OCI-LY7 (cell line): ENCODE measurements around the gene GUCY1A2. TPM values are rescaled to one million over a fixed set of nuclear protein-coding genes. Genes with fewer than 3 reads are reported as not detected.

Source experiments
- BruUV-seq: library from RNA; stranded (reverse); fragments of 400-500 nt; replicated peaks from 2 replicates; lab custom pipeline; 2021; lab: Mats Ljungman, UMichigan
- CTCF ChIA-PET: fragments of 300-600 bp; sonication (Branson Sonifier 250); formaldehyde crosslinking; loops from one replicate; lab custom pipeline; 2022; ENCODE audit warnings: antibody characterized with exemption; ENCODE audit not compliant: unreplicated experiment; lab: Charles Lee
- POLR2A ChIA-PET: fragments of 300-600 bp; sonication (Branson Sonifier 250); formaldehyde crosslinking; loops from one replicate; lab custom pipeline; 2022; ENCODE audit warnings: antibody characterized with exemption; lab: Charles Lee
- DNase-seq: peaks from one replicate; pipeline ENCODE4 v3.0.0-alpha.2; 2015; ENCODE audit warnings: low spot score
- H2AFZ ChIP-seq: fragments of 200-600 bp; sonication (generic), shearing (Covaris generic); 2 replicates; pipeline ENCODE4 v1.6.1; 2014; ENCODE audit warnings: mild to moderate bottlenecking, antibody characterized with exemption, low read length, moderate library complexity
- H3K27ac ChIP-seq: fragments of 200-600 bp; sonication (generic); 2 replicates; pipeline ENCODE4 v1.5.1; 2014; ENCODE audit warnings: mixed run types, low read depth, mild to moderate bottlenecking, moderate library complexity, low read length, inconsistent platforms; ENCODE audit not compliant: poor library complexity, severe bottlenecking
- H3K36me3 ChIP-seq: fragments of 200-600 bp; sonication (generic); 2 replicates; pipeline ENCODE4 v1.6.1; 2014; ENCODE audit warnings: mild to moderate bottlenecking, antibody characterized with exemption, low read length, moderate library complexity, mixed read lengths; ENCODE audit not compliant: insufficient read depth
- H3K4me1 ChIP-seq: fragments of 200-600 bp; sonication (generic); 2 replicates; pipeline ENCODE4 v1.5.1; 2014; ENCODE audit warnings: mild to moderate bottlenecking, low read length; ENCODE audit not compliant: insufficient read depth, poor library complexity, severe bottlenecking
- H3K4me2 ChIP-seq: fragments of 200-600 bp; sonication (generic); 2 replicates; pipeline ENCODE4 v1.6.1; 2014; ENCODE audit warnings: mild to moderate bottlenecking, low read length
- H3K4me3 ChIP-seq: fragments of 200-600 bp; sonication (generic); 2 replicates; pipeline ENCODE4 v1.5.1; 2014; ENCODE audit warnings: mild to moderate bottlenecking, low read depth, low read length; ENCODE audit not compliant: poor library complexity, severe bottlenecking
- H3K79me2 ChIP-seq: fragments of 200-600 bp; sonication (generic); 2 replicates; pipeline ENCODE4 v1.6.1; 2016; ENCODE audit warnings: low read depth, mild to moderate bottlenecking, low read length, moderate library complexity, mixed read lengths; ENCODE audit not compliant: insufficient read depth
- H3K9me2 ChIP-seq: fragments of 200-600 bp; sonication (generic); 2 replicates; pipeline ENCODE4 v1.6.1; 2016; ENCODE audit warnings: mild to moderate bottlenecking, low read length, mixed read lengths; ENCODE audit not compliant: insufficient read depth
- H3K9me3 ChIP-seq: fragments of 200-600 bp; sonication (generic); 2 replicates; pipeline ENCODE4 v1.6.1; 2014; ENCODE audit warnings: mild to moderate bottlenecking, mixed run types, low read length, mixed read lengths
- H4K20me1 ChIP-seq: fragments of 200-600 bp; sonication (generic); 2 replicates; pipeline ENCODE4 v1.6.1; 2014; ENCODE audit warnings: mild to moderate bottlenecking, antibody characterized with exemption, low read length, moderate library complexity, mixed read lengths; ENCODE audit not compliant: insufficient read depth
- CTCF ChIP-seq: fragments of 200-600 bp; sonication (generic); conservative IDR thresholded peaks from 2 replicates; pipeline ENCODE4 v1.5.1; 2014; ENCODE audit warnings: mild to moderate bottlenecking, antibody characterized with exemption, low read length, moderate library complexity, mixed read lengths
- EZH2phosphoT487 ChIP-seq: fragments of 200-600 bp; sonication (generic); IDR thresholded peaks from 2 replicates; pipeline ENCODE4 v1.6.1; 2018; ENCODE audit warnings: low read depth, borderline replicate concordance, mild to moderate bottlenecking, mixed run types, antibody characterized with exemption, low read length, moderate library complexity, mixed read lengths
- intact Hi-C: fragments of 100-400 bp; cut with micrococcal nuclease; formaldehyde crosslinking; loops from one replicate; pipeline ENCODE4 v1.10.0; 2022; ENCODE audit not compliant: unreplicated experiment
- total RNA-seq, 2 experiments: library from RNA; depleted of rRNA in 1 of 2; stranded (reverse); fragments of >200 nt in 1 of 2; shearing (Covaris generic) in 1 of 2; gene quantifications; 2 replicates each; pipeline ENCODE4 v1.2.3, GENCODE V29; 2014 to 2022

The GUCY1A2 gene
- total RNA-seq, 2 experiments from 2014 or later, result under 0.01 TPM; not detected in 1

GRCh38 chr11:106813806-106814205 is 204.5 kb downstream of the GUCY1A2 start:
- no TSS peak for BruUV-seq
- DNase-seq, result no peak
- Histone ChIP-seq H2AFZ (no peak overlapping the region), H3K36me3 (no peaks in the 10 kb centered on the region), H3K4me1 (no peaks in the 10 kb centered on the region), H3K9me2 (no peaks in the 10 kb centered on the region), H4K20me1 (no peaks in the 10 kb centered on the region), H3K27ac (no peak overlapping the region), H3K4me3 (no peak overlapping the region), H3K9me3 (no peaks in the 10 kb centered on the region), H3K79me2 (no peaks in the 10 kb centered on the region), H3K4me2 (no peak overlapping the region)
- no peak for TF ChIP-seq EZH2phosphoT487
- TF ChIP-seq CTCF, result no peak
- intact Hi-C loops, result no loop called here
- ChIA-PET POLR2A (no interaction called here), CTCF (no interaction called here)

- POLR2A ChIA-PET, result no interaction called here
- intact Hi-C loops, result no loop called here
- no peak for TF ChIP-seq EZH2phosphoT487
- TF ChIP-seq CTCF, result no peak
These were observed 224.2 kb downstream of the GUCY1A2 start for GRCh38 chr11:106794058-106794457.

GRCh38 chr11:106789406-106789805 is 228.9 kb downstream of the GUCY1A2 start:
- Histone ChIP-seq H3K79me2 (no peaks in the 10 kb centered on the region), H3K9me2 (no peaks in the 10 kb centered on the region), H3K4me3 (no peak overlapping the region), H2AFZ (no peak overlapping the region), H3K36me3 (no peaks in the 10 kb centered on the region), H3K27ac (no peak overlapping the region), H3K4me1 (no peaks in the 10 kb centered on the region), H3K4me2 (no peak overlapping the region), H4K20me1 (no peaks in the 10 kb centered on the region), H3K9me3 (no peaks in the 10 kb centered on the region)
- CTCF ChIA-PET, result no interaction called here
- intact Hi-C loops, result no loop called here
- BruUV-seq, result no TSS peak
- DNase-seq, result no peak
- TF ChIP-seq EZH2phosphoT487 (no peak), CTCF (no peak)
- POLR2A ChIA-PET, result no interaction called here

More at GRCh38 chr11:106794058-106794457, 224.2 kb downstream of the GUCY1A2 start:
- no peak overlapping the region for H3K27ac ChIP-seq
- no peaks in the 10 kb centered on the region for H4K20me1 ChIP-seq
- no peaks in the 10 kb centered on the region for H3K4me1 ChIP-seq
- no peaks in the 10 kb centered on the region for H3K79me2 ChIP-seq
- no peaks in the 10 kb centered on the region for H3K36me3 ChIP-seq
- H3K4me2 ChIP-seq, result no peak overlapping the region
- no TSS peak for BruUV-seq
- H3K9me2 ChIP-seq, result no peaks in the 10 kb centered on the region
- no peaks in the 10 kb centered on the region for H3K9me3 ChIP-seq
- CTCF ChIA-PET, result no interaction called here
- no peak overlapping the region for H3K4me3 ChIP-seq
- no peak overlapping the region for H2AFZ ChIP-seq
- DNase-seq, result no peak
